ENCODE results near the gene SLCO3A1. TPM values are rescaled to one million over a fixed set of nuclear protein-coding genes. Genes with fewer than 3 reads are reported as not detected.
A peak's percentile ranks its signal among the peaks of the same experiment; 100 is the strongest.

Gene SLCO3A1
- total and polyA plus RNA-seq, 12 donors, result 1.8 to 26.6 (median 17.2) TPM

GRCh38 chr15:91942720-91943394 lies 89.3 kb downstream of the SLCO3A1 start:
- peak; percentile 77 to 94 (median 89) for DNase-seq
- intact Hi-C loops (cut with DNase I), result loop anchor here in 1 of 2 donors (10.0 kb wide), 2 partner anchors 88 to 132 kb away; partner anchors contain the start of gene SLCO3A1
- Histone ChIP-seq H3K36me3 (replicated peaks in 1 of 2) (no peaks in the 10 kb centered on the region), H3K27me3 (no peaks in the 10 kb centered on the region), H3K9me3 (replicated peaks in 1 of 3) (no peaks in the 10 kb centered on the region), H3K4me3 (no peak overlapping the region), H3K4me1 (replicated peaks in 1 of 2) (peaks cover 12 to 53% of the 10 kb centered on the region in 2 donors), H3K27ac (peak overlapping the region in 2 of 5 donors; percentile 27 to 72)
- TF ChIP-seq POLR2A (IDR thresholded peaks at IDR 0.05) (no peak), CTCF (IDR thresholded peaks at IDR 0.05) (no peak)
- 21 to 28% (median 25%) methylated on average over 9 of the region's 9 CpGs for WGBS, 4 donors

GRCh38 chr15:91944331-91944730 lies 90.8 kb downstream of the SLCO3A1 start:
- Histone ChIP-seq H3K27me3 (no peaks in the 10 kb centered on the region), H3K9me3 (replicated peaks in 1 of 3) (no peaks in the 10 kb centered on the region), H3K4me1 (replicated peaks in 1 of 2) (peaks cover 12 to 60% of the 10 kb centered on the region in 2 donors), H3K27ac (no peak overlapping the region), H3K4me3 (no peak overlapping the region), H3K36me3 (replicated peaks in 1 of 2) (no peaks in the 10 kb centered on the region)
- TF ChIP-seq CTCF (IDR thresholded peaks at IDR 0.05) (no peak), POLR2A (IDR thresholded peaks at IDR 0.05) (no peak)
- no peak for DNase-seq
- intact Hi-C loops (cut with DNase I), result loop anchor here in 1 of 2 donors (10.0 kb wide), 2 partner anchors 90 to 130 kb away; partner anchors contain the start of gene SLCO3A1
- WGBS, 4 donors, result 58 to 89% (median 79%) methylated on average over 6 of the region's 6 CpGs

GRCh38 chr15:91945385-91945784 lies 91.9 kb downstream of the SLCO3A1 start:
- WGBS, 4 donors, result 72 to 82% (median 75%) methylated on average over 6 of the region's 6 CpGs
- Histone ChIP-seq H3K4me1 (replicated peaks in 1 of 2) (peaks cover 12 to 60% of the 10 kb centered on the region in 2 donors), H3K27me3 (no peaks in the 10 kb centered on the region), H3K36me3 (replicated peaks in 1 of 2) (no peaks in the 10 kb centered on the region), H3K9me3 (replicated peaks in 1 of 3) (no peaks in the 10 kb centered on the region), H3K27ac (no peak overlapping the region), H3K4me3 (no peak overlapping the region)
- TF ChIP-seq POLR2A (IDR thresholded peaks at IDR 0.05) (no peak), CTCF (IDR thresholded peaks at IDR 0.05) (no peak)
- intact Hi-C loops (cut with DNase I), result loop anchor here in 1 of 2 donors (10.0 kb wide), 2 partner anchors 91 to 129 kb away; partner anchors contain the start of gene SLCO3A1
- no peak for DNase-seq

- TF ChIP-seq POLR2A (IDR thresholded peaks at IDR 0.05) (no peak), CTCF (IDR thresholded peaks at IDR 0.05) (no peak)
- no peaks in the 10 kb centered on the region for H3K9me3 ChIP-seq (replicated peaks in 1 of 3)
- DNase-seq, result peak in 2 of 7 donors; percentile 61 to 74
- no peaks in the 10 kb centered on the region for H3K27me3 ChIP-seq
- no peak overlapping the region for H3K4me3 ChIP-seq
- peaks cover 12 to 60% of the 10 kb centered on the region in 2 donors for H3K4me1 ChIP-seq (replicated peaks in 1 of 2)
- intact Hi-C loops (cut with DNase I), result loop anchor here in 1 of 2 donors (10.0 kb wide), 2 partner anchors 91 to 129 kb away; partner anchors contain the start of gene SLCO3A1
- H3K36me3 ChIP-seq (replicated peaks in 1 of 2), result no peaks in the 10 kb centered on the region
- 41 to 50% (median 44%) methylated on average over 6 of the region's 6 CpGs for WGBS, 4 donors
- peak overlapping the region in 2 of 5 donors; percentile 13 to 58 for H3K27ac ChIP-seq
Observed at GRCh38 chr15:91946075-91946474, 92.6 kb downstream of the SLCO3A1 start.

All from adrenal gland (tissue), 12 donors.